GM19043 (cell line): ENCODE data around the gene ZCCHC14.

Experiments used
- ATAC-seq: cut with Tn5 transposase; IDR thresholded peaks from one replicate; pipeline ENCODE4 v1.9.1; 2021; ENCODE audit warnings: low read depth; ENCODE audit not compliant: unreplicated experiment

ZCCHC14 gene

DNA sequence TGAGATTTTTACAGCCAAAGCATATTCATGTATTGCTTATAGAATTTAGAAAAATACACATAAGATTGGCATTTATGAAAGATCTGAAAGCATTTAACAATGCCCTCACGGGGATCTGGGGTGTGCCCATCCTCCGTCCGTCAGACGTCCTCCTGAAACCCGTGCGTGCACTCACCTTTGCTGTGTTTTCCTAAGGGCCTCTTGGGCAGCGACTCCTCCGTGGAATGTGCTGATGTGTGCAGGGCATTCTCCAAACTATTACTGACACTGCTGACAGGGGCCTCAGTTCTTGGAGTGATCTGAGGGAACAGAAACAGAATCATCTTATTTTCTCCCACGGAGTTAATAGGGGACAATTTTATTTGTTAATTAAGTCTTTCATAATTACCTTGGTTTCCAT lies 33.0 kb downstream of the ZCCHC14 start:
- ATAC-seq = no peak

DNA sequence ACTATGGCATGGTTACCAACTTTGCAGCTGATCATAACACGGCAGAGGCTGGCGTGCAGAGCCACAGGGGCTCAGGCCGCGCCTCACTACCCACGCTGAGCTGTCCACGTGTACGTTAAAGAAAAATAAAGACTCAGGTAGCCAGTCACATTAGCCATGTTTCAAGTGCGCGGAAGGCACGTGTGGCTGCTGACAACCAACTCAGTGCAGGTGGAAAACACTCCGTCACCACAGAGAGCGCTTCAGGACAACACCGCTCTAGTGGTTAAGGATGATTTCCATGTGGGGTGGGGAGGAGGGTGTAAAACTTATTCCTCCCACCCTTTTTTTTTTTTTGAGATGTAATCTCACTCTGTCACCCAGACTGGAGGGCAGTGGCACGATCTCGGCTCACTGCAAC lies 33.8 kb downstream of the ZCCHC14 start:
- no peak for ATAC-seq

DNA sequence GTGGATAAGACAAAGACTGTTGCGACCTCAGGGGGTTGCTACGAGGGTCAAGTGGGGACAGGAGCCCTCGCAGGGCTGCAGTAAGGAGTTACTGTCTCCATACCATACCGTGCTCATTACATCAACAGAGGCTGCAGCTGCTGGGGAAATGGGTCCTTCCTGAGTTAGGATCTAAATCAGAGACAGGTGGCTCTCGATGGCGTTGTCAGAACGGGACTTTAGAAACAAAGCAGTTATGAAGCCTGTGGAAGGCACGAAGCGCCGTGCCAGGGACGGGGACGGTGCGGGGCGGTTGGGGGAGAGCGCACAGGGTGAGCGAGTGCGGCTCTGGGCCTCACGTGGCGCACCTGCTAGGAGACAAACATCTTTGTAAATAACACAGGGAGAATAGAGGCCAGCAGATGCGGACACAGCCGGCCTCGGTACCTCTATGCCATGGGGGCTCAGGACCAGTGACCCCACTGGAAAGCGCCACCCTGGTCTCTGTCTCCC lies 34.4 kb downstream of the ZCCHC14 start:
- no peak for ATAC-seq

DNA sequence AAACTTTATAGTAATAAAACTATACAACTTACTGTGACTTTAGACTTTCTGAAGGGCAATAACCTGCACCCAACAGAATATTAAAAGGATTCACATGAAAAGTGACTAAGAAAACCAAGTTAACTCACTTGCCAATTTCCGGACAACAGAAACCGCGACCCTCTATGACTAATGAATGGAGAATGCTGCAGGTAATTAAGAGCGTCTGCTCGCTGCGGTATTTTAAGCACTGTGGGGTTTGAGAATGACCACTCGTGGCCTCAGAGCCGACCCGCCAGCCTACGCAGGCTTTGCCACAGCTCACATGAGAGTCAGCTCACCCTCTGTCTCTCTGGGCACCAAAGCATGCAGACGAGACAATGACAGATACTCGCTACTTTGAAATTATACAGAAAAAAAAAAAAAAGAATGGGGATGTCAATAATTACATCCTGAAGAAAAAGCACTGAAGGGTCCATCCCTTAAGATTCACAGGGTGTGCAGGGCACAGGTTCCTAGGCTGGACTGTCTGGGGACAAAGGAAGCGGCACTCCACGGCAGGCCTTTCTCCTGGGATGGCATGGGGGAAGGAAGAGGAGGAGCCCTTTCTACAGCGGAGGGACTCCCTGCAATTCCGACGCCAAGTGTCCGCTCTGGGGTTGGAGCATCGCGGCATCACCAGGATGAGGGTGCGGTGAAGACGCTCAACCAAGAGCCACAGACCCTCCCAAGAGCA lies 35.0 kb downstream of the ZCCHC14 start:
- no peak for ATAC-seq

DNA sequence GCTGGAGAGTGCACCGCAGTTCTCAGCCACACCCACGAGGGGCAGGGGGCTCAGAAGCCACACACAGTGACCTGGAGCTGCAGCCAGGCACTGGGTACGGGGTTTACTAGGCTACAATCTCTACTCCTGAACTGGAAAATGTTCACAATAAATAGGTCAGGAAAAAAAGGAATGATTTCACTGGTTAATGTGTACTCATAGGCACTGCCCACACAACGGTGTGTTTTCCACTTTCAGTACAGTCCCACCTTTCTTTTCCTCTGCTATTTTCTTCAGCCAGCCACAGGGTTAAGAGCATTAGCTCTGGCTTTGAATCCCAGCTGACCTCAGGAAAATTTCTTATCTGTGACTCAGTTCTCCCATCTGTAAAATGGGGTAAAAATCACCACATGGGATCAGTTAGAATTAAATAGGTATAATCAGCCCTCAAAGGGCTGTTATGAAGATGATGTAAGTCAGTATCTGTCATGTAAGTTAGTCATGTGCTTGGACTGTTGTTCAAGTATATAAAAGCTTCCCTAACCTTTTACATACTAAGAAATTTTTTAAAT lies 35.7 kb downstream of the ZCCHC14 start:
- no peak for ATAC-seq

DNA sequence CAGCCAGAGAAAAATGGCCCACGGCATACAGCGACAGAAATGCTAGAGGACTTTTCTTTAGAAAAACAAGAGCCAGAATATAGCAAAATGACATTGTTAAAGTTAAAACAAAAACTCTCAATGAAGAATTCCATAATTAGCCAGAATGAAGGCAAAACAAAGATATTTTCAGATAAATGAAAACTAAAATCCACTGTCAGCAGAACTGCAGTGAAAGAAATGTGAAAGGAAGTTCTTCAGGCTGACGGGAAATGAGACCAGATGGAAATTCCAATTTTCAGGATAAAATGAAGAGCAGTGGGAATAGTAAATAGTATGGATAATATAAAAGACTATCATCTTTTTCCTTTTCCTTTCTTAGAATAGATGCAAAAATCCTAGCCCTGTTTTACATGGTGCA lies 38.4 kb downstream of the ZCCHC14 start:
- ATAC-seq = no peak

DNA sequence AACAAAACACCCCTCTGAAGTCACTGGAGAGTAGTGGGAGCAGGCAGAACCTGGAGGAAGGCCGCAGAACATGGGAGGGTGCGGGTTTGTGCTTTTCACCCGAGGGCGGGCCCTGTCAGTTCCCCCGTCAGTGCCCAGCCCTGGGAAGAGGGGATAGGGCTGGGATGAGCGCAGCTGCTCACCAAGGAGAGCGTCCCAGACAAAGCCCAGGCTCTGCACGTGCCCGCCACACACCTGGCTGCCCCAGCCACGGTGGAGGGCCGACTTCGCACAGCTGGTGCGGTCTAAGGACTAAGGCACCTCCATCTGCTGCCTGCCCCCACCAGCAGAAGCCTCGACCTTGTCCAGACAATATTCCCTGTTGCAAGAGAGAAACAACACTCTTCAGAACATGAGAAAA lies 39.5 kb downstream of the ZCCHC14 start:
- no peak for ATAC-seq

DNA sequence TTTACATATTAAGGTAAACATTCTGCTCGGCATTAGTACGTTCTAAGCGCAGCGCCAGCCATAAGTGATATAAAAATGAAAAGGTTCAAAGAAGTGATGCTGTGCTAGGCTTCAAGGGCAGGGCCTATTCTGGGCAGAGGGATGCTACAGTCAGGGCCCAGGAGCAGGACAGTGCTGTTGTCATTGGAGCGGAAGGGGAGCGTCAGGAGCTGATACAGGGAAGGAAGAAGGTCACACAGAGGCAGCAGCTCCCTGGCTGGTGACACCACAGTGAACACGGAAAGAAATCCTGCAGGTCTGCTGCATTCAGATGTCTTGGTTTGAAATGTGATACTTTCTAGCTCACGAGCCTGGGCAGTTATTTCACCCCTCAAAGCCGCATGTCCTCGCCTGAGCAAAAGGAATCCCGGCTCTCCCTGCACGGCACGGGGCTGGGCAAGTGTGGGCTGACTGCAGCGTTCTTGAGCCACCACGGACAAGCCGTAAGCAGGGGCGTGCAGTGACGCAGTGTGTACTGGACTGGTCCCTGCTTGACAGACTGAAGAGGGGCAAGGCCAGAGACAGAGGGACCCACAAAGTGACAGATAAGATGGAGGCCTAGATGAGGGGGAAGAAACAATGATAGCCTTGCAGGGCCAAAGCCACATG lies 41.1 kb downstream of the ZCCHC14 start:
- ATAC-seq = no peak

DNA sequence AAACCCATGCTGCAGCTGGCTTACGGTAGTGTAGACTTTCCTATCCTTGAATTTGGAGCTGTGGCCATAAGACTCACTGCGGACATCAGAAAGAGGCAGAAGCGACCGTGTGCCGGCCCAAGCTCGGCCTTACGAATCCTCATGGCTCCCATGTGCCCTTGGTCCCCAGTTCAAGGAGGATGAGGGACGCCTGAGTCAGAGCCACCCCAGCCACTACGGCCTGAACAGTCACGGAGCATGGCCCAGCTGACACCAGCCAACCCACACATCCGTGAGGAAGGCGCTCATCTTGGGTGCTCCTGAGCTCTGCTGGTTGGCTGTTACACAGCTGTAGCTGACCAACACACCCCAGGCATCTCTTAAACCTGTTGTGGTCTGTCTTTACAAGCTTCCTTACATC lies 44.0 kb downstream of the ZCCHC14 start:
- no peak for ATAC-seq

DNA sequence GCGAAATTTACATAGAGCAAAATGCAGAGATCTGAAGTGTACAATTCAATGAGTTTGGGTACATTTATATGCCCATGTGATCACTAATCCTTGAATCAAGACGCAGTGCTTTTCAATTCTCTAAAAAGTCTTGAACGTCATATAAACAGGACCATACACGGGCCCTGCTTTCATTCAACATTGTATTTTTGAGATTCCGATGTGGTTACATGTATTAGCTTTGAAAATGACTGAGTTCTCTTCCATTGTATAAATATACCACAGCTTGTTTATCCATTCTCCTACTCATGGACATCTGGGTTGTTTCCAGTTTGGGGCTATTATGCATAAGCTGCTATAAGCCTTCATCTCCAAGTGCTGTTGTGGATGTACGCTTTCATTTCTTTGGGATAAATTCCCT lies 45.5 kb downstream of the ZCCHC14 start:
- ATAC-seq = no peak

DNA sequence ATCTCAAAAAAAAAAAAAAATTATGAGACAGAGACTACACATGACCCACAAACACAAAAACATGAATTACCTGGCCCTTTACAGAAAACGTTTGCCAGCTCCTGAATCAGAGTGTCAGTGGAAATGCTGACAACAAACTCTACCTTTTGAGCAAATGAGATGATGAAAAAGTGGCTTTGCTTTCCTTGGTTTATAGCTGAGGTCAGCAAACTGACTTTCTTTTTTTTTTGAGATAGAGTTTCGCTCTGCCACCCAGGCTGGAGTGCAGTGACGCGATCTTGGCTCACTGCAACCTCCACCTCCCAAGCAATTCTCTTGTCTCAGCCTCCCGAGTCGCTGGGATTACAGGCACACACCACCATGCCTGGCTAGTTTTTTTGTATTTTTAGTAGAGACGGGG lies 46.3 kb downstream of the ZCCHC14 start:
- ATAC-seq = no peak

DNA sequence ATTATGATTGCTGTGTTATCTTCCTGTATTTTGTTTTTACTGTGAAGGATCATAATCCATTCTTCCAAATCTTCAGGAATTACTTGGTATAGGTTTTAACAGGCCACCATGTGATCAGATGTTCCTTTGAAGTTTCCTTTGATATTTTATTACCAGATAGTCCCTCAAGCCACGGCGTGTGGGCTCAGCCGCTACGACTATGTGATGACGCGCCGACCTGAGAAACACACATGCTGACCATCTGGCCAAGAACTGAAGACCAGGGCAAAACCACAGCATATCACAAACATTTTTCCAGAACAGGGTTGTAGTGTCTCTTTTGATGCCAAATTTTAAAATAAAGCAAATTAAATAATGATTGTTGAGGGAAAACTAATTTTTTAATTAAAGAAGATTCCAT lies 47.3 kb downstream of the ZCCHC14 start:
- ATAC-seq = no peak

DNA sequence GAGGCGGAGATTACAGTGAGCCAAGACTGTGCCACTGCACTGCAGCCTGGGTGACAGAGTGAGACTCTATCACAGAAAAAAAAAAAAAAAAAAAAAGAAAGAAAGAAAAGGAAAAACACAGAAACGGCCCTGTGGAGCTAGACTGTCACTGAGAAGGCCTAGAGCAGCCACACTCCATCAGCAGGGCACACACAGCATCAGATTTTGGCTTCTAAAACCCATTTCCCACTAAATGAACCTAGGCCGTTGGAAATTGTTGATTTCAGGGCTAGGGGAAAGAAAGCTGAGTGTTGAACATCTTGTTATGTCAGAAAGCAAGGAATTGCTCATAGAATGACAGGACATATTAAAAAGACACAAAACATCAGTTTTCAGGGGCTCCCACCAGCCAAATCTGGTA lies 48.9 kb downstream of the ZCCHC14 start:
- ATAC-seq = no peak

DNA sequence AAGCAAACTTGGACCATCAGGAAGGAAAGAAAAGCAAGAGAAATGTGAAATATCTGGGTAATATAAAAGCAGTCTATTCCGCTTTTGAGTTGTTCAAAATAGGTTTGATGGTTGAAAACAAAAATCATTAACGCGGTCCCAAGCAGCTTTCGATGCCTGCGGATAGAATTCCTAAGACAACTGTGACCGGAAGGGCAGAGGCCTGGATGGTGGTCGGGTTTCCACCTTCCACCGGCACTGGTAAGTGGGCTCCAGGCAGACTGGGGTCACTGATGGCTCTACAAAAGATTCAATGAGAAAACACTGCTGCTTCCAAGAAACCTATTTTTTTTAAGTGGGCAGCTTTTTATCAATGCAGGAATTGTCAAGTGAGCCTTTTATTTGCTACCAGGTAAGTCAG lies 49.8 kb downstream of the ZCCHC14 start:
- no peak for ATAC-seq

DNA sequence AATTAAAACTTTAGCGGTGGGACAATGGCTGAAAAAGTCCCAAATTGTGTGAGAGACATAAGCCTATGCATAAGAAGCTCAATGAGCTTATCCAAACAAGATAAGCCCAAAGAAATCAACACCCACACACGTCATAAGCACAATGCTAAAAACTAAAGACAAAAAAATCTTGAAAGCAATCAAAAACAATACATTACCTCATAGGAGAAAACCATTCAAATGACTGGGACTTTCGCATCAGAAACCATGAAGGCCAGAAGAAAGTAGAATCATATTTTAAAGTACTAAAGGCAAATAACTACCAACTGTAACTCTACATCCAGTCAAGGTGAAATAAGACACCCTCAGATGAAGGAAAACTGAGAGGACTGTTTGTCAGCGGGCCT lies 50.2 kb downstream of the ZCCHC14 start:
- no peak for ATAC-seq

DNA sequence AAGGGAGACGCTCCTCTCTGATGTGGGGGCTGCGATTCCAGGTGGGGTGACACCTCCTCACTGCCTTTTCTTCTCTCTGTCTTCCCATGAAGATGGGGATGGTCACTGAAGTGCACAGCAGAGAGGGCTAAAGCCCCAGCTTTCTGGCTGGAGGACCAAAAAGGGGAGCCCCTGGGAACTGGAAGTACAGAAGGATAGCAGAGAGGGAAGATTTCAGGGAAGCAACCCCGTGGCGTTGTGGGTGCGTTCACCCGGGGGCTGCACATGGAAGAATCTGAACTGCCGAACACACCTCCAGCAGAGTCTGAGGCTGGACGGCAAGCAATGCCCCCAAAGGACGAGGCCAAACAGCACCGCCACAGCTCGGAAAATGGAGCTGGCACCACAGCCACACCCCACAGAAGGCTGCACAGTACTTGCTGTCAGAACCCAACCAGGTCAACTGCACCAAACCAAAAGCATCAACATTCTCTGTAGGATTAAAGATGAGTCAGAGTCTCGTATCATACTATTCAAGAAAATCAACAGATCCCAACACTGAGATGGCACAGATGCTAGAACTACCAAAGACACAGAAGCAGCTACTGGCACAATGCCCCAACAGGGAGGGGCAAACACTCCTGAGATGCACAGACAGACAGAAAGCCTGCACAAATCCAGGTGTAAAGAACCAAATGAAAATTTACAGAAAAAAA lies 50.8 kb downstream of the ZCCHC14 start:
- ATAC-seq = no peak

DNA sequence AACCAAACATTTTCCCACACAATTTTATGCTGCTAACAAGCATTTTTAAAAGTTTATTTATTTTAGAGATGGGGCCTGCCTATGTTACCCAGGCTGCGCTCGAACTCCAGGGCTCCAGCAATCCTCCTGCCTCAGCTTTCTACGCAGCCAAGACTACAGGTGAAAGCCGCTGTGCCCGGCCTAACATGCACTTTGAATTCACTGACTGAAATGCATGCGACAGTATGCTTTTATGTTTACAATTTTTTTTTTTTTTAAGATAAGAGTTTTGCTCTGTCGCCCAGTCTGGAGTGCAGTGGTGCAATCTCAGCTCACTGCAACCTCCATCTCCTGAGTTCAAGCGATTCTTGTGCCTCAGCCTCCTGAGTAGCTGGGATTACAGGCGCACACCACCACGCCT lies 52.9 kb downstream of the ZCCHC14 start:
- no peak for ATAC-seq

DNA sequence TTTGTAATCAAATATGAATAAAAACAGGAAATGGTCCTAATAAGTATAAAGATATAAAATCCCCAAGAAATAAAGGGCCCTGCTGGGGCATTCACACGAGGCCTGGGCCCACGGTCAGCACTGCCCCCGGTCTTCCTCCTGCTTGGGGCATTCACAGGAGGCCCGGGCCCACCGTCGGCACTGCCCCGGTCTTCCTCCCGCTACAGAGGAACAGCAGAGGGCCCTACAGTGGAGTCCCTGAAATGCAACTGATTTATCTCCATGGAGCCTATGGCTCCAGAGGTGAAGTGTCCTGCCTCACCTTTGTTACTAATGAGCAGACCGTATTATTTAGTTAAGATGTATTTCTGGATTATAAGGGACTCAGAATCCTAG lies 54.2 kb downstream of the ZCCHC14 start:
- ATAC-seq = no peak

DNA sequence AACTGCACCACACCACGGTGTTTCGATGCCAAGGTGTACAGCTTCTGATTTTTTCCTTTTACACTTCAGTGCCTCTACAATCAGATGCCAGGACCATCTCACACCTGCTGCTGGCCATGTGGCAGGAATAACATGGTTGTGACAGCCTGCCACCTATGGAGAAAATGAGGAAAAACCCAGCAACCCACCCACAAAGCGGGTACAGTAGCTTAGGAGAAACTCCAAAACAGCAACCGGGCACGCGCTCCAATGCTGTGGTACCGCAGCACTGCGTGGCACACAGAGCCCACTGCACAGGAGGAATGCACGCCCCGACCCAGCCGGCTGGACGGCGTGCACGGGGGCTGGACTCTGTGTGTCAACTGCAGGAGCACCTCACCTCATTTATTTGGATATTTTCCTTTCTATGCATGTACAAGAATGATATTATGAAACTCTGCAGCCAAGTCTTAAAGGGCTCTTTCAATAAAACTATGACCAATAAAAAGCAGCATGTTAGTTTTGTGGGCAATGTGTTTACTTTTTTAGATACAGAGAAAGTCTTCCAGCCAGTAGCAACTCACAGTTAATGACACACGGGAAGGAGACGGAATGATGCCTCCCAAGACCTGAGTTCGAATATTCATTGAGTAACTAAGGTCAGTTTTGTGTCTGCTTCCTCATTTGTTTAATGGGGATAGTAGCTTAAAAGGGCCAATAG lies 54.8 kb downstream of the ZCCHC14 start:
- no peak for ATAC-seq

DNA sequence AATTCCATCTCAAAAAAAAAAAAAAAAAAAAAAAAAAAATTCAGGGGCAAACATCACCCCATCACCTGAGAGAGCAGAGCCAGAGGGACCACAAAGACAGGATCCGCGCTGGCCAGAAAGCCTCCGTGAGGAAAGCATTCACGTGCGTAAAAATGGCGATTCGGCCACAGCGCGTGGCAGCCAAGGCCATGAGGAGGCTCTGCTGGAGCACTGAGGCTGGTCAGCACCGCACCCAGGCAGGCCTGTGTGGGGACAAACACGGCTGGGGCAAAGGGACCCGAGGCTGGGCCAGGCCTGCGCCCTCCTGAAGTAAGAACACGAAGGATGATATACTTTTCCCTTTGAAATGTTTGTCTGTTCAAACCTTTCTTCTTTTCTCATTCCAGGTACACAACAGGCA lies 55.5 kb downstream of the ZCCHC14 start:
- no peak for ATAC-seq
